Calu3 (cell line): ENCODE data around the gene DDX51. TPM values are rescaled to one million over a fixed set of nuclear protein-coding genes. Genes with fewer than 3 reads are reported as not detected.

ENCODE experiments used
- BruUV-seq: library from RNA; stranded (reverse); fragments of 400-500 nt; replicated peaks from 2 replicates; lab custom pipeline; 2021; lab: Mats Ljungman, UMichigan
- CTCF ChIA-PET: fragments of 300-600 bp; sonication (Branson Sonifier 250); formaldehyde crosslinking; loops from one replicate; lab custom pipeline; 2022; ENCODE audit warnings: antibody characterized with exemption; lab: Charles Lee
- DNase-seq: peaks from one replicate; pipeline ENCODE4 v3.0.0; 2022
- H3K27ac Mint-ChIP-seq: one replicate; pipeline ENCODE4 v1.8.0; 2022; ENCODE audit warnings: mixed read lengths; ENCODE audit not compliant: unreplicated experiment
- H3K27me3 Mint-ChIP-seq: one replicate; pipeline ENCODE4 v1.8.0; 2022; ENCODE audit warnings: mixed read lengths; ENCODE audit not compliant: unreplicated experiment
- H3K36me3 Mint-ChIP-seq: one replicate; pipeline ENCODE4 v1.8.0; 2022; ENCODE audit warnings: mild to moderate bottlenecking, moderate library complexity, mixed read lengths; ENCODE audit not compliant: insufficient read depth, unreplicated experiment
- H3K4me1 Mint-ChIP-seq: one replicate; pipeline ENCODE4 v1.8.0; 2022; ENCODE audit warnings: mild to moderate bottlenecking, low read depth, mixed read lengths; ENCODE audit not compliant: unreplicated experiment
- H3K4me3 Mint-ChIP-seq: one replicate; pipeline ENCODE4 v1.8.0; 2022; ENCODE audit warnings: mild to moderate bottlenecking, low read depth, moderate library complexity, mixed read lengths; ENCODE audit not compliant: unreplicated experiment
- H3K9me3 Mint-ChIP-seq: one replicate; pipeline ENCODE4 v1.8.0; 2022; ENCODE audit warnings: low read depth, mixed read lengths; ENCODE audit not compliant: unreplicated experiment
- intact Hi-C: fragments of 100-400 bp; cut with micrococcal nuclease; formaldehyde crosslinking; loops from one replicate; pipeline ENCODE4 v1.10.0; 2022; ENCODE audit not compliant: unreplicated experiment
- total RNA-seq: library from RNA; stranded (reverse); gene quantifications from 2 replicates; pipeline ENCODE4 v1.2.3, GENCODE V29; 2022
- TF ChIP-seq, protein P1 (sequence below): fragments of 200-600 bp; IDR thresholded peaks from one replicate; pipeline ENCODE4 v1.8.0; 2022; ENCODE audit warnings: antibody characterized with exemption; ENCODE audit not compliant: unreplicated experiment

DDX51 gene
- total RNA-seq, 1 experiment from 2014 or later: 46.3 TPM

DNA sequence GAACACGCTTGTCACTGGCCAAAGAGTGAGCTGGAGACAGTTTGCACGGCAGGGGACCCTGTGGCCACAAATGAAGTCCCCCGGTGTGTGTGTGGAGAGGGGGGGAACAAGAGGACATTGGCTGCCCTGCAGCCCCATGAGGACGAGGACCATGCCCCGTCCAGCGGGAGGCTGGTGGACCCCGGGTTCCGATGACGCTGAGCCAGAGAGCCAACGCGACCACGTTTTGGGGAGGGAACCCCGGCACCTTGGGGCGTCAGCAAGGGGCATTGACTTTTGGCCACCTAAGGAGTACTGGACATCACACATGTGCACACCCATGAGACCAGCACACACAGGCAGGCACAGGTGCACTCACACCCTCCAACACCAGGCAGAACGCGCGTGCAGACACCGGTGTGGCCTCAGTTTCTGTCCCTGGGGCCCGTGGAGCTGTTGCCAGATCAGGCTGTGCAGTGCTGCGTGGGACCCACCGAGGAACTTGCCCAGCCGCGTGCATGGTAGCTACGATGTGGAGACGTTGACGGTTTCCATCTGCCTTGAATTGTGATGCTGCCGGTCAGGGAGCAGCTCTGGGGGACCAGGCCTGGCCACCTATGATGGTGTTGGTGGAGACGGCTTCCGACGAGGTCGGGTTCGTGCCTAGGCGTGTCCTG, 26.6 kb upstream of the DDX51 start:
- CTCF ChIA-PET: no interaction called here
- intact Hi-C loops: no loop called here
- H3K9me3 Mint-ChIP-seq: peaks cover 4% of the 10 kb centered on the region
- H3K27me3 Mint-ChIP-seq: peaks cover 92% of the 10 kb centered on the region
- no peak for DNase-seq
- BruUV-seq: no TSS peak
- no peak overlapping the region for H3K27ac Mint-ChIP-seq
- no peak overlapping the region for H3K4me3 Mint-ChIP-seq
- TF ChIP-seq, protein P1, sequence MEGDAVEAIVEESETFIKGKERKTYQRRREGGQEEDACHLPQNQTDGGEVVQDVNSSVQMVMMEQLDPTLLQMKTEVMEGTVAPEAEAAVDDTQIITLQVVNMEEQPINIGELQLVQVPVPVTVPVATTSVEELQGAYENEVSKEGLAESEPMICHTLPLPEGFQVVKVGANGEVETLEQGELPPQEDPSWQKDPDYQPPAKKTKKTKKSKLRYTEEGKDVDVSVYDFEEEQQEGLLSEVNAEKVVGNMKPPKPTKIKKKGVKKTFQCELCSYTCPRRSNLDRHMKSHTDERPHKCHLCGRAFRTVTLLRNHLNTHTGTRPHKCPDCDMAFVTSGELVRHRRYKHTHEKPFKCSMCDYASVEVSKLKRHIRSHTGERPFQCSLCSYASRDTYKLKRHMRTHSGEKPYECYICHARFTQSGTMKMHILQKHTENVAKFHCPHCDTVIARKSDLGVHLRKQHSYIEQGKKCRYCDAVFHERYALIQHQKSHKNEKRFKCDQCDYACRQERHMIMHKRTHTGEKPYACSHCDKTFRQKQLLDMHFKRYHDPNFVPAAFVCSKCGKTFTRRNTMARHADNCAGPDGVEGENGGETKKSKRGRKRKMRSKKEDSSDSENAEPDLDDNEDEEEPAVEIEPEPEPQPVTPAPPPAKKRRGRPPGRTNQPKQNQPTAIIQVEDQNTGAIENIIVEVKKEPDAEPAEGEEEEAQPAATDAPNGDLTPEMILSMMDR: no peak
- H3K36me3 Mint-ChIP-seq: peaks cover 12% of the 10 kb centered on the region
- no peaks in the 10 kb centered on the region for H3K4me1 Mint-ChIP-seq

DNA sequence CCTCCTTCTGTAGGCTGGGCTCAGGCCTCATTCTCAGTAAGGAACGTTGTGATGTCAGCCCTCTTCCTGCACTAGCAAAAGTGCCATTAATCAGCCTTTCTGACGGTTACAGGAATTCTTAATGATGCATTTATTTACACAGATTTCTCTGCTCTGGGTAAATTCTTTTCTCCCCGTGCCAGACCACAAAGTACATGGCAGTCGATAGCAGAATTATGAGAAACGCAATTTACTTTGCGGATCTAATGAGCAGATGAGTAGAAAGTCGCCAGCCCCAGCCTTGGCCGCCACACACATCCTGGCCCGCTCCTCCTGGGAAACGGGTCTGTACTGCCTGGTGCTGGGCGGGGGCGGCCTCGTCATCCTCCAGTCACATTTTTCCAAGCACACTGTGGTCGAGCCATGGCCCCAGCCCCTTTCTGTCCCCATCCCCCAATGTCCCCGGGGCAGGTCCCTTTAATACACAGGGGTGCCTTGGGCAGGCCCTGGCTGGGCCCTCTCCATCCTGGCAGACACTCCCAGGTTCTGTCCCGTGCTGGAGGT, 26.0 kb upstream of the DDX51 start:
- Mint-ChIP-seq H3K4me3 (no peak overlapping the region), H3K27me3 (peaks cover 88% of the 10 kb centered on the region), H3K9me3 (peaks cover 4% of the 10 kb centered on the region), H3K27ac (no peak overlapping the region), H3K36me3 (peaks cover 12% of the 10 kb centered on the region), H3K4me1 (no peaks in the 10 kb centered on the region)
- TF ChIP-seq, protein P1: no peak
- DNase-seq: no peak
- CTCF ChIA-PET: no interaction called here
- intact Hi-C loops: no loop called here
- BruUV-seq: no TSS peak

DNA sequence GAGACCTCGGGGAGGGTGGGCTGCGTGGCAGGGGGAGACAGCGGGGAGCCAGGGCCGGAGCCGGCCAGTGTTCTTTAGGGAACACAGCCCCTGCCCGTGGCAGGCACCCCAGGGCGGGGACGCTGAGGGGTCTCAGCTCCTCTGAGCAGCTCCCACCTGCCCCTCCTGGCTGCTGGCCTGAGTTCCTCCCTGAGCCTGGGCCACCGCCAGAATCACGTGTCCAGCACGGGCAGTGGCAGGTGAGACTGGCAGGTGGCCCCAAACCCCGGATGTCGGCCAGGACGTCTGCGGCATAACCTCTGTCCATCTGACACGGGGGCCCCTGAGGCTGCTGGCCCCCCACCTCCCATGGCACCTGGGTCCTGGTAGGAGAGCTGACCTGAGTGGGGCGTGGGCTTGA, 25.3 kb upstream of the DDX51 start:
- H3K4me3 Mint-ChIP-seq: no peak overlapping the region
- TF ChIP-seq, protein P1: no peak
- CTCF ChIA-PET: no interaction called here
- BruUV-seq: no TSS peak
- peaks cover 88% of the 10 kb centered on the region for H3K27me3 Mint-ChIP-seq
- intact Hi-C loops: no loop called here
- H3K27ac Mint-ChIP-seq: no peak overlapping the region
- peaks cover 2% of the 10 kb centered on the region for H3K4me1 Mint-ChIP-seq
- DNase-seq: no peak
- H3K9me3 Mint-ChIP-seq: peaks cover 4% of the 10 kb centered on the region
- peaks cover 12% of the 10 kb centered on the region for H3K36me3 Mint-ChIP-seq

DNA sequence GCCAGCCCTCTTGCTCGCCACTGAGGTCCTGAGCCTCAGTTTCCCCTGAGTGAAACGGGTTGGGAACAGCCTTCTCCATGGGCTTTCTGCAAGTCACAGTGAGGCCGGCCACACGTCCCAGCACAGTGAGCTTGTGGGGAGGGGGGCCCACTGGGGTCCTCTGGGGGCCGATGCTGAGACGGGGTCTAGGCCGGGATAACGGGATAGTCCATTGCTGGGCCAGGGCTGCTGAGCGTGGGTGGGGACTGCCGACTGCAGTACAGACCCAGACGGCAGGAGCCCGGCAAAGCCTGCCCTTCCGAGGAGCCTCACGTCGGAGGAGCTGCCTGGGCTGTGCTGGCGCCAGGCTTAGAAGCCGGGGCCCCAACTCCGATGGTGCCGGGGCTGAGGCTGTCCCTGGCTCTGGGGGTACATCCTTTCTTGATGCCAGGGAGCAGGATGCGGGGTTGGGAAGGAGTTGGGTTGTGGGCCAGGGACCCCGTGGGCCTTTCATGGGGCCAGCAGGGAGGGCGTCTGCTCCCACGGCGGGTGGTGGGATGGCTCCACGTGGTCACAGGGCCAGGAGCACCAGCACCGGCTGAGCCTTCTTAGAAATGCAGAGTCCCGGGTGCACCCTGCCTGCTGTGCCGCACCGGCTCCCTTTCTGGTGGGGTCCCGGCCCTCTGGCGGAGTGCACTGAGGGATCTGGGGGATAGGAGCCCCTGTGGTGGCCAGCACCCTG, 24.4 kb upstream of the DDX51 start:
- CTCF ChIA-PET: no interaction called here
- BruUV-seq: no TSS peak
- H3K4me1 Mint-ChIP-seq: peaks cover 9% of the 10 kb centered on the region
- TF ChIP-seq, protein P1: no peak
- H3K27me3 Mint-ChIP-seq: peaks cover 88% of the 10 kb centered on the region
- no peak overlapping the region for H3K27ac Mint-ChIP-seq
- DNase-seq: no peak
- peaks cover 4% of the 10 kb centered on the region for H3K9me3 Mint-ChIP-seq
- intact Hi-C loops: no loop called here
- peaks cover 12% of the 10 kb centered on the region for H3K36me3 Mint-ChIP-seq
- no peak overlapping the region for H3K4me3 Mint-ChIP-seq
